ENCODE measurements around the gene PTCH2. TPM values are rescaled to one million over a fixed set of nuclear protein-coding genes. Genes with fewer than 3 reads are reported as not detected.
A peak's percentile ranks its signal among the peaks of the same experiment; 100 is the strongest.

The PTCH2 gene
- total and polyA plus RNA-seq, 10 donors, result 0.56 to 1.6 (median 1.2) TPM

GRCh38 chr1:44785501-44786137 lies 57.4 kb downstream of the PTCH2 start:
- peak; percentile 69 for DNase-seq
- H3K36me3 ChIP-seq, result peaks cover 0 to 18% (median 13%) of the 10 kb centered on the region in 6 donors
- TF ChIP-seq CTCF (IDR thresholded peaks at IDR 0.05 in 8 of 11, conservative IDR thresholded peaks at IDR 0.05 in 3 of 11) (no peak), POLR2AphosphoS5 (IDR thresholded peaks at IDR 0.05) (no peak), POLR2A (IDR thresholded peaks at IDR 0.05) (no peak)
- peak overlapping the region in 6 of 8 donors; percentile 40 to 70 (median 49) for H3K4me3 ChIP-seq
- no peaks in the 10 kb centered on the region for H3K9me3 ChIP-seq
- intact Hi-C loops (cut with DNase I; ENCODE audit: low total_unique reads), result loop anchor here (5.0 to 10.0 kb wide), 2 partner anchors 37 to 51 kb away; partner anchors contain the start of genes KIF2C and RNU5D-1
- peak overlapping the region in 7 of 8 donors; percentile 55 to 82 (median 73) for H3K27ac ChIP-seq
- 30 to 43% (median 33%) methylated on average over 10 to 11 of the region's 11 CpGs for WGBS, 5 donors
- peaks cover 12 to 44% (median 40%) of the 10 kb centered on the region in 6 donors for H3K4me1 ChIP-seq
- H3K27me3 ChIP-seq (replicated peaks in 1 of 7), result no peaks in the 10 kb centered on the region

- peak overlapping the region in 4 of 8 donors; percentile 64 to 82 (median 74) for H3K27ac ChIP-seq
- 81 to 97% (median 86%) methylated on average over 6 of the region's 6 CpGs for WGBS, 5 donors
- no peaks in the 10 kb centered on the region for H3K9me3 ChIP-seq
- intact Hi-C loops (cut with DNase I; ENCODE audit: low total_unique reads), result loop anchor here (5.0 to 10.0 kb wide), 2 partner anchors 37 to 50 kb away; partner anchors contain the start of genes KIF2C and RNU5D-1
- peaks cover 0 to 24% (median 19%) of the 10 kb centered on the region in 6 donors for H3K36me3 ChIP-seq
- peak; percentile 74 for DNase-seq
- TF ChIP-seq POLR2A (IDR thresholded peaks at IDR 0.05) (no peak), POLR2AphosphoS5 (IDR thresholded peaks at IDR 0.05) (no peak), CTCF (IDR thresholded peaks at IDR 0.05 in 8 of 11, conservative IDR thresholded peaks at IDR 0.05 in 3 of 11) (no peak)
- peaks cover 12 to 44% (median 40%) of the 10 kb centered on the region in 6 donors for H3K4me1 ChIP-seq
- peak overlapping the region in 3 of 8 donors; percentile 43 to 71 (median 45) for H3K4me3 ChIP-seq
- H3K27me3 ChIP-seq (replicated peaks in 1 of 7), result no peaks in the 10 kb centered on the region
Observed at GRCh38 chr1:44785029-44785380, 58.0 kb downstream of the PTCH2 start.

DNA sequence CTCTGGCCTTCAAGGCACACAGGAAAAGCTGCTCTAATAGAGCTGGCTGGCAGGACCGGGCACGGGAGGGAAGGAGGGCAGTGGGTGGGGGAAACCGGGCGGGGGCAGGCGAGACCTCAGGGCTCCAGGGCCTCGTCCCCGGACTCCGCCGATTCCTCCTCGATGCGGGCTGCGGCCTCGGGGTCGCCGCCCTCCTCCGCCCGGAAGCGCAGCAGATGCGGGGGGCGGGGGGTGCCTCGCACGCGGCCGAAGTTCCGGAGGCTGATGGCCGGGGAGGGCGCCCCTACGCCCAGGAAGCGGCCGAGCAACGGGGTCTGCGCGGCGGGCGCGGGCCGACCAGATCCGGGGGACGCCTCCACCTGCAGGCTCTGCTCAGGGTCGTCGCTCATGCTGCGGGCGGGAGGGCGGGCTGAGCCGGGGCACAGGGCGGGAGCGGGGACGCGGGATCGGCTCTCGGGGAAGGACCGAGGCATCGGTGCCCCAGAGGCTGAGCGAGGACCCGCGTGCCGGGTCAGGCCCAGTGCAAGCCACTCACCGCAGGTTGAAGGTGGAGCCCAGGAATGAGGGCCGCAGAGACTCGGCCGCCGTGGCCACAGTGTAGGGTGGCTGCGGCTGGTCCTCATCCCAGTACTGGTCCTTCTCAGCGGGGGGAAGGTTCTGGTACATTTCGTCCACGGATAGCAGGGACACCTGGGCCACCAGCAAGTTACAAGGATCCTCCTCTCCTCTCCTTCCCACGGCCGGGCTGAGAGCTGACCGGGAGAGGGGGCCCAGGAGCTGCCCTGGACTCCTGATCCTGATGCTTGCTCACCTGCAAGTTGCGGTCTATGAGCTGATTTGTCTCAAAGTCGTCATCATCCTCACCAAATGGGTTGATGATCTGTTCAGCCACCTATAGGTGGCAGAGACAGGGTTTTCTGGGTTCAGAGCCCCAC lies 58.7 kb downstream of the PTCH2 start:
- peak; percentile 73 to 87 (median 76) for TF ChIP-seq POLR2AphosphoS5 (IDR thresholded peaks at IDR 0.05)
- peak in 2 of 11 experiments; percentile 5 to 16 for TF ChIP-seq CTCF (IDR thresholded peaks at IDR 0.05 in 8 of 11, conservative IDR thresholded peaks at IDR 0.05 in 3 of 11)
- no peak for TF ChIP-seq POLR2A (IDR thresholded peaks at IDR 0.05)
- peak; percentile 88 for DNase-seq
- H3K27me3 ChIP-seq (replicated peaks in 1 of 7), result no peaks in the 10 kb centered on the region
- 10 to 31% (median 13%) methylated on average over 19 to 71 of the region's 71 CpGs for WGBS, 5 donors
- H3K9me3 ChIP-seq, result no peaks in the 10 kb centered on the region
- intact Hi-C loops (cut with DNase I; ENCODE audit: low total_unique reads), result loop anchor here (5.0 to 10.0 kb wide), 2 partner anchors 38 to 50 kb away; partner anchors contain the start of genes KIF2C and RNU5D-1
- H3K36me3 ChIP-seq, result peaks cover 0 to 30% (median 25%) of the 10 kb centered on the region in 6 donors
- H3K4me1 ChIP-seq, result peaks cover 12 to 46% (median 40%) of the 10 kb centered on the region in 6 donors
- peak overlapping the region; percentile 33 to 71 (median 43) for H3K4me3 ChIP-seq
- peak overlapping the region; percentile 8 to 82 (median 64) for H3K27ac ChIP-seq
